Measurements from ENCODE around the gene HIC2. TPM values are rescaled to one million over a fixed set of nuclear protein-coding genes. Genes with fewer than 3 reads are reported as not detected.
"Not testable (repeated sequence)": the region's sequence is repeated elsewhere in the genome, so short reads cannot be mapped to it uniquely, and the experiment has no call there.

Gene HIC2, protein sequence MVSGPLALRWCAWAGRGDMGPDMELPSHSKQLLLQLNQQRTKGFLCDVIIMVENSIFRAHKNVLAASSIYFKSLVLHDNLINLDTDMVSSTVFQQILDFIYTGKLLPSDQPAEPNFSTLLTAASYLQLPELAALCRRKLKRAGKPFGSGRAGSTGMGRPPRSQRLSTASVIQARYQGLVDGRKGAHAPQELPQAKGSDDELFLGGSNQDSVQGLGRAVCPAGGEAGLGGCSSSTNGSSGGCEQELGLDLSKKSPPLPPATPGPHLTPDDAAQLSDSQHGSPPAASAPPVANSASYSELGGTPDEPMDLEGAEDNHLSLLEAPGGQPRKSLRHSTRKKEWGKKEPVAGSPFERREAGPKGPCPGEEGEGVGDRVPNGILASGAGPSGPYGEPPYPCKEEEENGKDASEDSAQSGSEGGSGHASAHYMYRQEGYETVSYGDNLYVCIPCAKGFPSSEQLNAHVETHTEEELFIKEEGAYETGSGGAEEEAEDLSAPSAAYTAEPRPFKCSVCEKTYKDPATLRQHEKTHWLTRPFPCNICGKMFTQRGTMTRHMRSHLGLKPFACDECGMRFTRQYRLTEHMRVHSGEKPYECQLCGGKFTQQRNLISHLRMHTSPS
- total RNA-seq, result 1 to 10 TPM; 6.0 to 6.2 (median 6.0) TPM
- long read RNA-seq, donor 1, partial matches to known transcripts, result 0 of 2 reads
- long read RNA-seq, donor 1, other reads (novel, unspliced or antisense), result 2 of 2 reads
- long read RNA-seq, donor 2, partial matches to known transcripts, result 0 of 1 reads
- long read RNA-seq, donor 2, other reads (novel, unspliced or antisense), result 1 of 1 reads

DNA sequence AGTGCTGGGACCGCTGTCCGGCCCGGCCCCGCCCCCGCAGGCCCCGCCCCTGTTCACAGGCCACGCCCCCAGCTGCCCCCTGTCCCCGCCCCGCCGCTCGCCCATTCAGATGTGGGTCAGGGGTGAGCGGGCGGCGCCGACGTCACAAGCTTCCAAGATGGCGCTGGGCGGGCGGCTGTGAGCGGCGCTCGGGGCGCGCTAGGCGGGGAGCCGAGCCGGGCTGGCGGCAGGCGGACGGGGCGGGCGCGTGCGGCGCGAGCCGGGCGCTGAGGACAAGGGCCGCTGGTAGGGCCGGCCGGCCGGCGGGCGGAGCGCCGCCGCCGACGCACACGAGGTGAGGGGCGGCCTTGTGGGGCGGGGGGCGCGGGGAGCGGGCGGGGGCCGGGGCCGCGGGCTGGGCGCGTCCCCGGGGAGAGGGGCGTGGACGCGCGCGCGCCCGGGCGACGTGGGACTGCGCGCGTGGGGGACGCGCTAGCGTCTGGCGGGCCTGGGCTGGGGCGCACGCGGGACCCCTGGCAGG lies at the start of gene HIC2:
TSS of gene HIC2 (plus strand) at position 145 of the 520 bp plus-strand sequence. CDS start 25,461 bp downstream, outside the sequence.
- intact Hi-C loops (cut with DNase I, micrococcal nuclease); H3K4me3 ChIP-seq; H3K9me3 ChIP-seq; H3K4me1 ChIP-seq (ENCODE audit: low read depth); H3K36me3 ChIP-seq (ENCODE audit: low read depth): not testable (repeated sequence)
- ATAC-seq, result peak; percentile 92
- DNase-seq, result peak in 1 of 3 donors; percentile 30

DNA sequence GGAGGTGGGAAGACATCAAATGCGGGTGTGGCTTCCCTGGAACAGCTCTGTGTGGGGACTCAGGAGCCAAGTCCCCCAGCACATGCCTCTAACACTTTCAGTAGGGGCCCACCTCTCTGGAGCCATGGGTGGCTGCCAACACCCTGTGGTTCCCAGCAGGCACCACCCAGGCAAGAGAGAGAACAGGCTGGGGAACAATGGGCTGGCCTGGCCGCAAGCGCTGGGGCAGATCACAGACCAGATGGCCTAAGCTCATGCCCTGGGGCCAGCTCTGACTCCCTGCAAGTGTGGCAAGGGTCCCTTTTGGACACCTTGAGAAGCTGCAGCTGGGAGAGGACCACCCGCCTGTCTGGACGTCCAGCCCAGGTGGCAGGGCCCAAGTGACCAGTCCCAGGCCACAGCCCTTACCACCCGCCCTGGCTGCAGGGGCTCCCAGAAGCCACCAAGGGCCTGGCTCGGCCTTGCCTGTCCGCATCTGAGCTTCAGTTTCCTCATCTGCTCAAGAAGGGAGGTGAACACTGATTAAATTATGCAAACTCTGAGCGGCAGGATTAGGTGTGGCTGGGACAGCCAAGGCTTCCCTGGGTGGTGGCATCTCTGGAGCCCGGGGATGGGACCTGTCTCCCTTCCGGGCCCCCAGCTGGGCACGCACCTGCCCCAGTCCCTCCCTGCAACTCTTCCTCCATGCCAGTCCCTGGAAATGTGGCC lies 48.4 kb upstream of the HIC2 start:
- DNase-seq; H3K36me3 ChIP-seq (ENCODE audit: low read depth); H3K9me3 ChIP-seq; H3K4me1 ChIP-seq (ENCODE audit: low read depth); intact Hi-C loops (cut with DNase I, micrococcal nuclease); ATAC-seq; H3K4me3 ChIP-seq: not testable (repeated sequence)

DNA sequence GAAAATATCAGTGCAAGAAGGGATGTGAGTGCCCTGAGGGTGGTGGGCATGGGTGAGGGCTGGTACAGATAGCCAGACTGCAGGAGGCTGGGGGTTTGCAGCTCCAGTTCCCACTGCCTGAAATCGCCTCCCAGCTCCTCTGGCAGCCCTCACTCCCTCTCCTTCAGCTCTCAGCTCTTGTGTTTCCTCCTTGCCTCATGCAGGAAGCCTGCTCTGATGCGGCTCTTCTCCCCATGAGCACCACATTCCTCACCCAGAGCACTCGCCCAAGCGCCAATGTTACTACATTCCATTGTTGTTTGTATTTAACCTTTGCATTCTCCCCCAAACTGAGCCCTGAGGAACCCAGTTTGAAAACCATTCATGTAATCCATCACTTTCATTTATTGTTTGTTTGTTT lies 41.3 kb upstream of the HIC2 start:
- not testable (repeated sequence) for H3K4me3 ChIP-seq; H3K4me1 ChIP-seq (ENCODE audit: low read depth)

DNA sequence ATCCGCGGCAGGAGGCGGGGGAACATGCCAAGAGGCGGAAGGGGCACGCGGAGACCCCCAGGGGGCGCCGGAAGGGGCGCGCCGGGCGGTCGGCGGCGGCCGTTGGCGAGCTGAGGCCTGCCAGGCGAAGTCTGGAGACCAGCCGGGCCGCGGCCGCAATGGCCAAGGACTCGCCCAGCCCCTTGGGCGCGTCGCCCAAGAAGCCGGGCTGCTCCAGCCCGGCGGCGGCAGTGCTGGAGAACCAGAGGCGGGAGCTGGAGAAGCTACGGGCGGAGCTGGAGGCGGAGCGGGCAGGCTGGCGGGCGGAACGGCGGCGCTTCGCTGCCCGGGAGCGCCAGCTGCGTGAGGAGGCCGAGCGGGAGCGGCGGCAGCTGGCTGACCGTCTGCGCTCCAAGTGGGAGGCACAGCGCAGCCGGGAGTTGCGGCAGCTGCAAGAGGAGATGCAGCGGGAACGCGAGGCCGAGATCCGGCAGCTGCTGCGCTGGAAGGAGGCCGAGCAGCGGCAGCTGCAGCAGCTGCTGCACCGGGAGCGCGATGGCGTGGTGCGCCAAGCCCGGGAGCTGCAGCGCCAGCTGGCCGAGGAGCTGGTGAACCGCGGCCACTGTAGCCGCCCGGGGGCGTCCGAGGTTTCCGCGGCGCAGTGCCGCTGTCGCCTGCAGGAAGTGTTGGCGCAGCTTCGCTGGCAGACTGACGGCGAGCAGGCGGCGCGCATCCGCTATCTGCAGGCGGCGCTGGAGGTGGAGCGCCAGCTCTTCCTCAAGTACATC lies 33.3 kb upstream of the HIC2 start, which contains the start of gene RIMBP3B:
TSS of gene RIMBP3B (plus strand) at position 51 of the 767 bp plus-strand sequence. CDS start at position 159, 108 bp downstream.
- H3K4me3 ChIP-seq; DNase-seq; H3K36me3 ChIP-seq (ENCODE audit: low read depth); H3K9me3 ChIP-seq; H3K4me1 ChIP-seq (ENCODE audit: low read depth); intact Hi-C loops (cut with DNase I, micrococcal nuclease): not testable (repeated sequence)
- peak; percentile 89 for ATAC-seq

More for the DNA sequence above, 41.3 kb upstream of the HIC2 start:
- H3K36me3 ChIP-seq (ENCODE audit: low read depth); ATAC-seq; H3K9me3 ChIP-seq; DNase-seq; intact Hi-C loops (cut with DNase I, micrococcal nuclease): not testable (repeated sequence)

DNA sequence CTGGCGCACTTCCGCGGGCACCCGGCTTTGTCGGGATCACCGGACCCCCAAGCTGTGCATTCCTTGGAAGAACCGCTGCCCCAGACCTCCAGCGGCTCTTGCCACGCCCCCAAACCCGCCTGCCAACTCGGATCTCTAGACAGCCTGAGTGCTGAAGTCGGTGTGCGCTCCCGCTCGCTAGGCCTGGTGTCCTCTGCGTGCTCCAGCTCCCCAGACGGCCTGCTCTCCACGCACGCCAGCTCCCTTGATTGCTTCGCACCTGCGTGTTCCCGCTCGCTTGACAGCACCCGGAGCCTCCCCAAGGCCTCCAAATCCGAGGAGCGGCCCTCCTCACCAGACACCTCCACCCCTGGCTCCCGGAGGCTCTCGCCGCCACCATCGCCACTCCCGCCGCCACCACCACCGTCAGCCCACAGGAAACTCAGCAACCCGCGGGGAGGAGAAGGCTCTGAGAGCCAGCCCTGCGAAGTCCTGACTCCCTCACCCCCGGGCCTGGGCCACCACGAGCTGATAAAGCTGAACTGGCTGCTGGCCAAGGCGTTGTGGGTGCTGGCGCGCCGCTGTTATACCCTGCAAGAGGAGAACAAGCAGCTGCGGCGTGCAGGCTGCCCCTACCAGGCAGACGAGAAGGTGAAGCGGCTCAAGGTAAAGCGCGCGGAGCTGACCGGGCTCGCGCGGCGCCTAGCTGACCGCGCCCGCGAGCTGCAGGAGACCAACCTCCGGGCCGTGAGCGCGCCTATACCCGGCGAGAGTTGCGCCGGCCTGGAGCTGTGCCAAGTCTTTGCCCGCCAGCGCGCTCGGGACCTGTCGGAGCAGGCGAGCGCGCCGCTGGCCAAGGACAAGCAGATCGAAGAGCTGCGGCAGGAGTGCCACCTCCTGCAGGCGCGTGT lies 32.5 kb upstream of the HIC2 start:
- H3K9me3 ChIP-seq; H3K4me3 ChIP-seq; H3K36me3 ChIP-seq (ENCODE audit: low read depth); DNase-seq; intact Hi-C loops (cut with DNase I, micrococcal nuclease); H3K4me1 ChIP-seq (ENCODE audit: low read depth): not testable (repeated sequence)
- peak; percentile 56 for ATAC-seq

DNA sequence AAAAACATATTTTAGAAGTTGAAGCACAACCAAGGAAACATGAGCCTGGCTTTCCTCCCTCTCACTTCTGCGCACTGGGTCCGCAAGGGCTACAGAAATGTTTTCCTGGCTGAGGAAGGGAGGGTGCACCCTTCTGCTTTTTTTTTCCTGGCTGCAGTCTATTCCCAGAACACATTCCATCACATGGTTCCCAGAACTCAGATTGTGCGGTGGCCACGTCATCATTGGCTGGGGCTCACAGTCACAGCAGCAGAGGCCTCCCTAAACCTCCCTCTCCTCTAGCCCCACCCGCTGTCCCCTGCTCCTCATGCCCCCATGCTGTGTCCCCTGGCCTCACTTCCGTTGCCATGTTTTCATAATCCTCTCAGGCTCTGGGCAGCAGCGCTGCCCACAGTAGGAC lies 27.7 kb upstream of the HIC2 start:
- DNase-seq; H3K4me1 ChIP-seq (ENCODE audit: low read depth); intact Hi-C loops (cut with DNase I, micrococcal nuclease); H3K36me3 ChIP-seq (ENCODE audit: low read depth); H3K4me3 ChIP-seq; H3K9me3 ChIP-seq; ATAC-seq: not testable (repeated sequence)

DNA sequence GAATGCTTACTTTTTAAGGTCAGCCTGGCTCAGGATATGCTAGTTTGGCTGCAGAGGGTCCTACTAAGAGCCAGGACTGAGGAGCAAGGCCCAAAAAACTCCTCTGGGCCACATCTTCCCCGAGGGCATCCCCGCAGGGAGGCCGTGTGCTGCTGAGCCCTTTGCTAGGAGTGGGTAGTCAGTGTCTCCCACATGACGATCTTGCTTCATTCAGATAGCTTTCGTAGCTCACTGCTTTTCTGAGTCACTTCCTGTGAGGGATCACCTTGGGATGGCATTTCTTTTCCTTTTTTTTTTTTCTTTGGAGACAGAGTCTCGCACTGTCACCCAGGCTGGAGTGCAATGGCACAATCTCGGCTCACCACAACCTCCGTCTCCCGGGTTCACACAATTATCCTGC lies 27.2 kb upstream of the HIC2 start:
- H3K9me3 ChIP-seq; H3K36me3 ChIP-seq (ENCODE audit: low read depth); ATAC-seq; intact Hi-C loops (cut with DNase I, micrococcal nuclease); H3K4me3 ChIP-seq; DNase-seq; H3K4me1 ChIP-seq (ENCODE audit: low read depth): not testable (repeated sequence)

DNA sequence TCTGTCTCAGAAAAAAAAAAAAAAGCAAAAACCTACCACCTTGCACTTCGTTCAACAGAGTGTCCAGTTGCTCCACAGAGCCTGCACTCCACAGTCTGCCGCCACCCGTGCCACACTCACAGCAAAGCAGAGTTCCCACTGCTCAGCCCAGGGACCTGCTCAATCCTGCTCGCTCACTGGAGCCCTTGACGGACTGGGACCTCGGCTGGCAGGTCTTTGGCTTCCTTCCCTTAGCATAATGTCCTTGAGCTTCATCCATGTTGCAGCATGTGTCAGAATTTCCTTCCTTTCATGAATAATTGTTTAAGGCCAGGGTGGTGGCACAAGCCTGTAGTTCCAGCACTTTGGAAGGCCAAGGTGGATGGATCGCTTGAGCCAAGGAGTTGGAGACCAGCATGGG lies 22.6 kb upstream of the HIC2 start:
- intact Hi-C loops (cut with DNase I, micrococcal nuclease); H3K4me3 ChIP-seq; H3K4me1 ChIP-seq (ENCODE audit: low read depth); ATAC-seq; H3K36me3 ChIP-seq (ENCODE audit: low read depth); DNase-seq; H3K9me3 ChIP-seq: not testable (repeated sequence)

DNA sequence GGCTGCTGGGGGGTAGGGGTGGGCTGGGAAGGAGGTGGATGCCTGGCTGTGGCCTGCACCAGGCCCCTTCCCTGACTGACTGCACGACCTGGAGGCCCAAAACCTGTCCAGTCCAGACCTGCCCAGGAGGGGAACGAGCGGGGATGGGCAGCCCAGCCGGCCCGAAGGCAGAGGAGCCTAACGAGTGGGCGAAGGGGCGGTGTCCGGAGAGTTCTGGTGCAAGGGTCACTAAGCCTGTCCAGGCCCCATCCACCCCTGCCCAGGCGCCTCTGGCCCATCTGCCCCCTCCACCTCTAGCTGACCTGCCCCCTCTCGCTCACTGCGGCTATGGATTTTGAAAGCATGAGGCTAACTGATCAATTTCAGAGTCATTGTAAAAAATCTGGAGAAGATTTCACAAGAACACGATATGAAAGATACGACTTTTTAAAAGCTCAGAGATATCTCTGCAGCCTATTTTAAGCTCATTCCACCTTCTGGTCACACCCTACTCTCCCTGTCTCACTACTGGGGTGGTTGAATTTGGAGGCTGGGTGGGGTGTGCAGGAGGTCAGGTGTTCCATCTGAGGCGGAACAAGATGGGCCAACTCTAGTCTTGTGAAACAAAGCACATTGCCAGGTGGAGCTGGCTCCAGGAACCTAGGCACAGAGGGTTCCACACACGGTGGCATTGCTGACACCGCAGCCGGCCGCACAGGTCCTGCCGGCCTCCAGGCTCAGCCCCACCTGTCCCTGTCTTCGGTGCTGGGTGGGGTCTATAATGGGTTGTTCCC lies 15.8 kb upstream of the HIC2 start:
- intact Hi-C loops (cut with DNase I, micrococcal nuclease); ATAC-seq: not testable (repeated sequence)

DNA sequence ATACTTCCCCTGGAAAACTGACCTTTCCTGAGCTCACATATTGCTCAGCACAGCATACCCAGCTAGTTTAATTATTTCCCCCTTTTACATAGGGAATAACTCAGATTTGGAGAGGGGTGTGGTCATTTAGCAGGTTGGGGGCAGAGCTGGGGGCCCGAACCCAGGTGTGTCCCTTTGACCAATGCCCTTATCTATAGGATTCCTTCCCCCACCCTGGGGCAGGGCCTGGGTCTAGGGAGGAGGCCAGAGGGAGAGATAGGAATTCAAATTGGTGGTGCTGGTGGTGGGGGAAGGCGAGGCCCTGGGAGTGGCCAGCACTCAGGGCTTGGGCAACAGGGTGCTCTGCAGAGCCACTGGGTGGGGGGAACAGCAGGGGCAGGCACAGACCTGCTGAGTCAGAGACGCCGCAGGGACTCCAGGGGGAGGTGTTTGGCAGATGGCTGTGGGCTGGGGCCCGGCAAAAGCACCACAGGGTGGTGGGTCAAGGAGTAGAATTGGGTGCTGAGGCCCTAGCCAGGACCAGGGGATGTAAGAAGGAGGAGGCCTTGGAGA lies 14.3 kb upstream of the HIC2 start:
- H3K4me3 ChIP-seq; H3K4me1 ChIP-seq (ENCODE audit: low read depth); H3K9me3 ChIP-seq; ATAC-seq; DNase-seq; intact Hi-C loops (cut with DNase I, micrococcal nuclease); H3K36me3 ChIP-seq (ENCODE audit: low read depth): not testable (repeated sequence)

More for the DNA sequence above, 15.8 kb upstream of the HIC2 start:
- H3K4me1 ChIP-seq (ENCODE audit: low read depth); H3K4me3 ChIP-seq; DNase-seq; H3K9me3 ChIP-seq; H3K36me3 ChIP-seq (ENCODE audit: low read depth): not testable (repeated sequence)

DNA sequence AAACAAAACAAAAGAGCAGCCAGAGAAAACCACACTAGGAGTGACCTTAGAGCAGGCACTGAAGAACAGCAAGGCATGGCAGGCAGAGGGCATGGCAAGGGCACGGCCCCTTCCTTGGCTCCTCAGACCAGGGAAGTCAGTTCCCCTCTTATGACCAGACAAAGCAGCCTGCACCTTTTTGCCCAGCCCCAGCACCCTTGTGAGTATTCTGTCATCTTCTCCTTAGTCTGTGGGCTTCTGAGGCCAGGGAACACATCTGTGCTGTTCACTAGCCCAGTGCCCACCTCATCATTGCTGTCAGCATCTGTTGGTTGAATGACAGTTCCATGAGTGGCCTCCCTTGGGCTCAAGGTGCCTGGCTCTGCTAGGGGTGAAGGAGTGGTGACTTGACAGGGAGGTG lies 10.0 kb upstream of the HIC2 start:
- H3K4me3 ChIP-seq; H3K9me3 ChIP-seq; H3K36me3 ChIP-seq (ENCODE audit: low read depth); ATAC-seq; DNase-seq; H3K4me1 ChIP-seq (ENCODE audit: low read depth); intact Hi-C loops (cut with DNase I, micrococcal nuclease): not testable (repeated sequence)

All from mucosa of descending colon (tissue), 3 donors.